ENCODE data around the gene RXFP1.

- TF ChIP-seq CTCF (IDR thresholded peaks at IDR 0.05) (no peak), POLR2AphosphoS5 (IDR thresholded peaks at IDR 0.05) (no peak), POLR2A (IDR thresholded peaks at IDR 0.05) (no peak)
Measured at GRCh38 chr4:158673633-158674032, 152.0 kb downstream of the RXFP1 start.

All from suprapubic skin (tissue), 4 donors.